Type B pancreatic cell (in vitro differentiated cells): ENCODE results near the gene MRTFB. TPM values are rescaled to one million over a fixed set of nuclear protein-coding genes. Genes with fewer than 3 reads are reported as not detected.

Source experiments
- DNase-seq: peaks from one replicate; pipeline ENCODE4 v3.0.0; 2021; ENCODE audit warnings: mixed read lengths; ENCODE audit not compliant: unreplicated experiment; ENCODE audit errors: extremely low spot score
- H3K27ac Mint-ChIP-seq: 2 replicates; pipeline ENCODE4 v1.8.0; 2021; ENCODE audit warnings: mild to moderate bottlenecking, mixed read lengths
- H3K27me3 Mint-ChIP-seq: 2 replicates; pipeline ENCODE4 v1.8.0; 2021; ENCODE audit warnings: mixed read lengths
- H3K36me3 Mint-ChIP-seq: 2 replicates; pipeline ENCODE4 v1.8.0; 2021; ENCODE audit warnings: mixed read lengths
- H3K4me1 Mint-ChIP-seq: one replicate; pipeline ENCODE4 v1.8.0; 2021; ENCODE audit warnings: mixed read lengths; ENCODE audit not compliant: unreplicated experiment
- H3K4me3 Mint-ChIP-seq: 2 replicates; pipeline ENCODE4 v1.8.0; 2021; ENCODE audit warnings: mild to moderate bottlenecking, mixed read lengths
- H3K9me3 Mint-ChIP-seq: 2 replicates; pipeline ENCODE4 v1.8.0; 2021; ENCODE audit warnings: mixed read lengths
- CTCF ChIP-seq: fragments of 200-600 bp; sonication (generic); conservative IDR thresholded peaks from 2 replicates; pipeline ENCODE4 v1.5.0; 2021; ENCODE audit warnings: antibody characterized with exemption, mild to moderate bottlenecking
- total RNA-seq: library from RNA; stranded (reverse); gene quantifications from 2 replicates; pipeline ENCODE4 v1.2.1, GENCODE V29; 2021; ENCODE audit warnings: low replicate concordance

MRTFB gene
- total RNA-seq, 1 donor from 2014 or later: 61.0 TPM

DNA sequence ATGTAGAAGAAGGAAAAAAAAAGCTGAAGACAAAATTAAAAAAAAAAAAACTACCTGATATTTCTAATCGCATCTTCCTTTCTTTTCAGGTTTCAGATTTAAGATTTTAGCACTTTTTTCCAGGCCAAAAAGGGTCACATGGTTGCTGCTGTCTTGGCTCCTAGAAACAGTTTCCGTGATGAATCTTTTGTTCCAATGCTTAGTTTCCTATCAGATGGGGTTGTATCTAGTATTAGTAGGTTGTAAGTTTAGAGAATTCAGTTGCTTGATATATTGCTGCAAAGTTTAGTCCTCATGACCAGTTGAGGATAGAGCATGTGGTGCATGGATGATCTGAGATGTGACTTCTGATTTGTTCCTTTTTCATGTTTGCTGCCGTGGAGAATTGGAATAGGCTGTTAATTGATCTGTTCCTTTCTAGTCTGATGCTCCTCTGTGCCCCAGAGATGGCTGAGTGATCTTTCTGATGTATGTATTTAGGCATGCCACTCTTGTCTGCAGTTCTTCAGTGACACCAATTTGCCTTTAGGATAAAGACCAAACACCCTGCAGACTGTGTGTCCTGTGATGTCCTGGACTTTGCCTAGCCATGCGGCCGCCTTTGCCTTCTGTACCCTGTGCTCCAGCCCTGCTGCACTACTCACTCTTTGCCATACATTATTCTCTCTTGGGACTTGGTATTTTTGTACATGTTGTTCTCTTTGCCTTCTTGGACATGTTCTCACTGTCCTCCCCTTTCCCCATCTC, 94.0 kb downstream of the MRTFB start:
- Mint-ChIP-seq H3K27me3 (no peaks in the 10 kb centered on the region), H3K4me3 (no peak overlapping the region)
- no peak for TF ChIP-seq CTCF

DNA sequence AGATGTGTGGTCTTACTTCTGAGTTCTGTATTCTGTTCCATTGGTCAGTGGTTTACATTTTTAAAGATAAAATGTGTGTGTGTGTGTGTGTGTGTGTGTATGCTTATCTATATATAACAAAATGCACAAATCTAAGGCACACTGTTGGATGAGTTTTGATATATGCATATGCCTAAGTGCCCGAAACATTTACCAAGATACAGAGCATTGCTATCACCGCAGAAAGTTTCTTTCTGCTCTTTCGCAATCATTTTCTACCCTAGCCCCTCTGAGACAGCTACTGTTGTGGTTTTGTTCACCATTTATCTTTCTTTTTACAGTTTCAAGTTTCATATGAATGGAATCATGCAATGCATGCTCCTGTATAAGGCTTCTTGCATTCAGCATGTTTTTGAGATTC, 97.0 kb downstream of the MRTFB start:
- Mint-ChIP-seq H3K4me1 (peaks cover 11% of the 10 kb centered on the region), H3K27ac (no peak overlapping the region), H3K36me3 (peaks cover 18% of the 10 kb centered on the region), H3K27me3 (no peaks in the 10 kb centered on the region), H3K9me3 (peaks cover 10% of the 10 kb centered on the region), H3K4me3 (no peak overlapping the region)
- DNase-seq: no peak
- TF ChIP-seq CTCF: no peak

More for the DNA sequence above, 94.0 kb downstream of the MRTFB start:
- Mint-ChIP-seq H3K4me1 (peaks cover 11% of the 10 kb centered on the region), H3K9me3 (no peaks in the 10 kb centered on the region), H3K36me3 (peaks cover 5% of the 10 kb centered on the region), H3K27ac (no peak overlapping the region)
- no peak for DNase-seq

GRCh38 chr16:14172200-14172809, 101.2 kb downstream of the MRTFB start:
- Mint-ChIP-seq H3K9me3 (peaks cover 10% of the 10 kb centered on the region), H3K36me3 (peaks cover 22% of the 10 kb centered on the region), H3K27ac (no peak overlapping the region), H3K4me1 (no peaks in the 10 kb centered on the region), H3K4me3 (no peak overlapping the region), H3K27me3 (no peaks in the 10 kb centered on the region)
- TF ChIP-seq CTCF: no peak
- DNase-seq: no peak

GRCh38 chr16:14175086-14175485, 104.0 kb downstream of the MRTFB start:
- DNase-seq: no peak
- Mint-ChIP-seq H3K4me3 (no peak overlapping the region), H3K36me3 (peaks cover 20% of the 10 kb centered on the region), H3K4me1 (peaks cover 10% of the 10 kb centered on the region), H3K27ac (no peak overlapping the region), H3K27me3 (no peaks in the 10 kb centered on the region), H3K9me3 (peaks cover 10% of the 10 kb centered on the region)
- no peak for TF ChIP-seq CTCF

- peaks cover 8% of the 10 kb centered on the region for H3K36me3 Mint-ChIP-seq
- H3K9me3 Mint-ChIP-seq: peaks cover 1% of the 10 kb centered on the region
- H3K4me3 Mint-ChIP-seq: no peak overlapping the region
- peaks cover 21% of the 10 kb centered on the region for H3K4me1 Mint-ChIP-seq
- H3K27ac Mint-ChIP-seq: no peak overlapping the region
- no peak for TF ChIP-seq CTCF
- H3K27me3 Mint-ChIP-seq: no peaks in the 10 kb centered on the region
- DNase-seq: no peak
These were observed 106.6 kb downstream of the MRTFB start for GRCh38 chr16:14177704-14178103.
